Amygdala (tissue), 56 donors: ENCODE results near the gene FAM114A2.

Experiments
- DNase-seq, 56 donors: peaks; one replicate each; lab custom pipeline; 2025; lab: John Stamatoyannopoulos, UW

Gene FAM114A2

DNA sequence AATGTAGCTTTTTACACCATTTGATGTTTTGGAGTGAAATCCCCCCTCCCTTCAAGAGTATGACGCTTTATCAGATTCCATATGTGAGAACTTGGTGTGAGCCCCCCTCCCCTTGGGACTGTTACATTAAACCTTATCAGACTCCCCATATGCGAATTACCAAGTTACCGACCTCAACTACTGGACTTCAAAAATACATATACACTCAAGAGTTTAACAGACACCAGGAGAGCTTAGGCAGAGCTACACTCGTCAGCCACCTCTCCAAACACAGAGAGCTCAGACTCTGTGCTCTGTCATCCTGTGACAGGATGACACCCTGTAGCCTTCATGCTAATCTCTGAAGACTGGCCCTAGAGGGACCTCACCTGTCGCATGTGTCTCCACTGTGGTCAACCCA lies 50.2 kb downstream of the FAM114A2 start:
- no peak for DNase-seq

DNA sequence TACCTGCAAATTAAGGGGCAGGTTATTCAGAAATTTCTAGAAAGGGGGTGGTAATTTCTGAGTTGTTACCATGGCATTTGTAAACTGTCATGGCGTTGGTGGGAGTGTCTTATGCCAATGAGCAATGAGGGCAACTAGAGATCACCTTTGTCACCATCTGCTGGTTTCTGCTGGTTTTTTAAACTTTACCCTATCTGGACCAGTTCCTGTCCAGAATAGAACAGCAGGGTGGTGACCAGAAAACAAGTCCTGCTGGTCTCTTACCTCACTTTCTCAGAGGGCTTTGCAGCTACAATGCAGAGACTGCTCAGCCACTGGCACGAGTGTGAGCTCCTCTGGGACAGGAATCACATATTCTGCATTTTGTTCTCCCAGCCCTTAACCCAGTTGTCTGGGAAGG lies 51.4 kb downstream of the FAM114A2 start:
- no peak for DNase-seq

DNA sequence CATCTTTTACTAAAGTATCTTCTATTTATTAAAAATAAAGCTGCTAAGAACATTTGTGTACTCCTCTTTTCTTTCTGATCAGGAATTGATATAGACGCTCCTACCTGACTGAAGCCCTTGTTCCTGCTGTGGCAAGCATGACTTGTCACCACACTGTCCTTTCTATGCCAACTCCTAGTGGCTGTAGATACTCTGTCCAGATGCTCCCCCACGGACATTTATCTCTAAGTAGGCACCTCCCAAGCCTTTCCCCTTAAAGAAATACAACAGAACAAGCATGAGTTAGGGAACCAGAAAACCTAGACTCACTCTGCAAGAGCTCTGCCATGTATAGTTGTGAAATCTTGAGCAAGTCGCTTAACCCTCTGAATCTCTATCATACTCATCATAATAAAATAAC lies 53.2 kb downstream of the FAM114A2 start:
- no peak for DNase-seq

GRCh38 chr5:153983885-153984284 lies 54.8 kb downstream of the FAM114A2 start:
- DNase-seq: no peak

DNA sequence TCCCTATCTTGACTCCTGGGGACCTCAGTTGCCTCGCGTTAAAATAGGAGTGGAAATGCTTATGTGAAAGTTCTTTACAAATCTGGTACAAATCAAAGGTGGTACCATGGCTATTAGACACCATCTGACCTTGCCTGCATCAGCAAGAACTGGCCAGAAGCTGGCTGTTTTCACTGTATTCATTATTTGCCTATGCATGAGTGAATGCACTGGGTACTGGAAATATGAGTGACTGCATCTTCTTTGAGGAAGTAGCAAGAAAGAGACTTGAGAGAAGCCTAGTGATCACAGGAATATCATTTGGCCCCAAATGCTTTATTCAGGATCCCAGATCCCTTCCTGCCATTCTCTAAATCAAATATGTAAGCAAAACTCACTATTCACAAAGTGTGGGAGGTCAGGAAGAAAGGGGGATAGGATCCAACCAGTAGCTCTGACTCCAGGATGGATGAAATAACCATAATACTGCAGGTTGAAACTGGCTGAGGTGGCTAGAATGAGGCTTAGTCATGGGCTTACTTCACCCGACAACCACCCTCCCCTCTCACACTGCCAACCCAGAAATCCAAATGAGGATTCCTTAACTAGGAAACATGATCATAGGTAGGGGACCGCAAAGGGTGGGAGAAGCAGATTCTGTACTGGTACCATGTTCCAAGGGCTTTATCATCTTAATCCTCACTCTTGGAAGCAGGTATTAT lies 56.7 kb downstream of the FAM114A2 start:
- DNase-seq: no peak

GRCh38 chr5:153979028-153979783 lies 59.5 kb downstream of the FAM114A2 start:
- DNase-seq: no peak

DNA sequence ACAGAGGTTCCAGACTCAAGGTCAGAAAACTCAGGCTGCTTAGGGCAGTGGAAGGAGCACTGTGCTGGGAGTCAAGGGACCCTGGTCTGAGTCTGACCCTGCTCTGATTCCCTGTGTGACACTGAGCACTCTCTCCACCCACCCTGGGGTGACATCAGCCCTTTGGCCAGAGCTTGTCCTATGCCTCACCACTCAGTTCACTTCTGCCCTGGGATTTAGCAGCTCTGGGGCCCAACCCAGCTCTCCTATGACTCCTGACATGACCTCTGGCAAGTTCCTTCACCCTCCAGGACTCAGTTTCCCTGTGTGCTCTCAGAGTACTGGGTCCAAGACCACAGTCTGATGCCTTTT lies 63.9 kb downstream of the FAM114A2 start:
- no peak for DNase-seq

- DNase-seq: peak in 9 of 56 donors; percentile 5 to 65 (median 11)
Observed at GRCh38 chr5:153974131-153974812, 64.4 kb downstream of the FAM114A2 start.

- no peak for DNase-seq
Observed at GRCh38 chr5:153972240-153972639, 66.5 kb downstream of the FAM114A2 start.

GRCh38 chr5:153970496-153970895 lies 68.2 kb downstream of the FAM114A2 start:
- DNase-seq: no peak

- no peak for DNase-seq
Observed at GRCh38 chr5:153969563-153969895, 69.2 kb downstream of the FAM114A2 start.

GRCh38 chr5:153968761-153969562 lies 69.7 kb downstream of the FAM114A2 start:
- no peak for DNase-seq

GRCh38 chr5:153964880-153965645 lies 73.6 kb downstream of the FAM114A2 start:
- peak in 39 of 56 donors; percentile 5 to 63 (median 32) for DNase-seq

DNA sequence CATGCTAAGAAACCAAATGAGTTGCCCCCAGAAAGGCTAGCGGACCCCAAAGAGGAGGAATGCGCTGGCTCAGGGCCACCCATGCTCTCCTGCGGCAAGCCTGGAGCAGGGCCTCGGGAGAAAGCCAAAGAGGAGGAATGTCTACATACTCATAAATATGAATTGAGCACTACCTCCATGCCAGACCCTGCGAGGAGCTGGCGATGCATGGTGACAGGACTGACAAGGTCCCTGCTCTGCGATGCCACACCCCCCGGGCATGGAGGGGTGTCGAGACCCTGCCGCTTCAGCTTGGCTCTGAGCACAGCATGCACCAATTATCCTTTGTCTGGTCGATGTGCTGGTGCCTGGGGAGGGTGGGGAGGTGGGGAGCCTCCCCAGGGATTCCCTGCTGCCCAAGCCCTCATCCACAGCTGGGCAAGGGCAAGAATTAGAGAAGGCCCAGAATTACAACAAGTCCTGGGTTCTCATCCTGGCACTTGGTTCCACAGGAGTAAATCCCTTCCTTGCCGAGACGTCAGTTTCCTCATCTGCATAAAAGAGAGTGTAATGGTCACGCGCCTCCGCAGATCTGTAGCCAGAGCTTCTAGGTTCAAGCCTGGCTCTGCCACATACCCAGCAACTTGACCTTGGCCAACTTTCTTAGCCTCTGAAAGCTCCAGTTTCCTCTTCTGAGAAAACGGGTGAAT lies 74.4 kb downstream of the FAM114A2 start:
- no peak for DNase-seq

DNA sequence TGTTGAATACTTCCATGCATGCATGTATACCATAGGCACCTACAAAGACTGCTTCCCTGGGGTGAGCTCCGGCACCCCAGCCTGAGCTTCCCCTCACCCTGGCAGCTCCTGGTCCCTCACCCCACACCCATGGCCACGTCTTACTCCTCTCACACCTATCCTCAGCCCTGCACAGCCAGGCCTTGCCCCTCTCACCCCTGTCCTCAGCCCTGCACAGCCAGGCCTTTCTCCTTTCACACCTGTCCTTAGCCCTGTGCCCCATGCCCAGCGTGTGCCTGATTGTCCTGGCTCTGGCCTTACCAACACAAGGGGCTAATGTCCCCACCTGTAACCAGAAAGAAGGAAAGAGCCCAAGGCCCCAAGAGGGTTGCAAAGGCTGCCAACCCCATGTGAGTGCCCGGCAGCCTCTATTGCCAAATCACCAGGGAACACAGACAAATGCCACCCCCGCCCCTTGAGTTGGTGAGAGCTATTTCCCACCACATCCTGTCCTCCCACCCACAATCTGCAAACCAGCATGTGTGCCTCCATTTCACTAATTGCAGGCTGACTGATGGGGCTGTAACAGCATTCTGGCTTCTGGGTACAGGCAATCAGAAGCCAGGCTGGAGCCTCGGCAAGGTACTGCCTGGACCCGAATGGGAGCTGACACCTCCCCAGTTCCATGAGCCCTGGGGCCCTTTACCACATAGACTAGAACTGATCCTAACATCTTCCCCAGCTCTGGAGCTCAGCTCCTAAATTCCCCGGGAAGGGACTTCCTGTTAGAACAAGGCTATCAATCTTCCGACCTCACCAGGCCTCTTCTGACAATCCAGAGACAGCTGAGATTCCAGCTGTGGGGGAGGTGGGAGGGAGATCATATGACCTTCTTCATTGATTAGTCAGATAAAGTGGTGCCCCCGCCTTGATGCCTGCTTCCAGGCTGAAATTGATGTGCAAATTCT lies 78.2 kb downstream of the FAM114A2 start:
- peak in 17 of 56 donors; percentile 8 to 51 (median 27) for DNase-seq

DNA sequence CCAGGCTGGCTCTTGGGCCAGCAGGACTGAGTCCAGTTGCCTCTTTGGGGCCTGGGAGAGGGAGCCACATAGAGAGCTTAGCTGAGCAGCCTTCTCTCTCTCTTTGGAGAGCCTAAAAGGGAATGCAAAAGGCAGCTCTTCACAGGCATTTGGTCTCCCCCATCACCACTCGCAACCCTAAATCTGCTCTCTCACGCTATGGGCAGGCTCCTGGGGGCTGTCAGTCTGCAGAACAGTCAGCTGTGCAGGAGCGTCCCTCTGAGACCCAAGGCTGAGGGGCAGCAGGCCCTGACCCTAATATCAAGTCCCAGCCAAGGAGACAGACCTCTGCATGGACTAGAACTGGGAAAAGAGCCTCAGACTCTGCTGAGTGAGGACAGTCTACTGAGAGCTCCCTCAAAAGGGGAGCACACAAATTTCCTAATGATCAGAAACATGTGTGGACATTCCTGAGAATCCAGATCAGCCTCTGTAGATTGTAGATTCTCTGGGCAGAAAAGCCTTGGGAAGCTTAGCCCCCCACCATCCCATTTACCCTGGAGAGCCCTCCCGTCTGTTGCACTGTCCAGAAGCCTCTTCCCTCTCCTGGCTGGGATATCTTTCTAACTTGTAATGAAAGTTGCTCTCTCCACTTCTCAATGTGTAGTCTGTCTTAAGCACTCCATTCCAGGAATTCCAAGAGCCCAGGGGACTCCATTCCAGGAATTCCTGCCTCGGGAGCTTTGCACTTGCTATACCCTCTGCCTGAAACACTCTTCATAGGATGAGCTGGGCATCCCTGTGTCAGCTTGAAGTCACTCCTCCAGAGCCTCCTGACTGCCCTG lies 79.4 kb downstream of the FAM114A2 start:
- peak in 9 of 56 donors; percentile 8 to 56 (median 16) for DNase-seq

DNA sequence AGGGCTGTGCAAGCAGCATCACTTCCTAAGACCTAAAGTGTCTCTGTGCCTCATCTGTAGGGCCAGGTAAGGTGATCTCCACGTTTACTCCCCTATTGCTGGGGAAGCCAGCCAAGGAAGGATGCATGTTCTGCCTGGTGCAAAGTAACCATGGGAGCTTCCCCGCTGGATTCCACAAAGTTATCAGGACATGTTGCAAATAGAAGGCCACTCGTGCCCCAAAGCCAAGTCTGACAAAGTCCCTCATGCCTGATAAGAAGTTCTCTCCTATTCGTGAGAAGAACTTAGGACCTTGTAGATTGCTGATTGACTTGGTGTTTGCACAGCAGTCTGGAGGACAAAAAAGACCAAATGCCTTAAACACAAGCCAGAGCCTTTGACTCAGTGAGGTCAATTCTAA lies 81.5 kb downstream of the FAM114A2 start:
- DNase-seq: no peak
